ENCODE data around the gene NEURL1. TPM values are rescaled to one million over a fixed set of nuclear protein-coding genes. Genes with fewer than 3 reads are reported as not detected.

NEURL1 gene
- total RNA-seq, 1 donor: 0.27 TPM

DNA sequence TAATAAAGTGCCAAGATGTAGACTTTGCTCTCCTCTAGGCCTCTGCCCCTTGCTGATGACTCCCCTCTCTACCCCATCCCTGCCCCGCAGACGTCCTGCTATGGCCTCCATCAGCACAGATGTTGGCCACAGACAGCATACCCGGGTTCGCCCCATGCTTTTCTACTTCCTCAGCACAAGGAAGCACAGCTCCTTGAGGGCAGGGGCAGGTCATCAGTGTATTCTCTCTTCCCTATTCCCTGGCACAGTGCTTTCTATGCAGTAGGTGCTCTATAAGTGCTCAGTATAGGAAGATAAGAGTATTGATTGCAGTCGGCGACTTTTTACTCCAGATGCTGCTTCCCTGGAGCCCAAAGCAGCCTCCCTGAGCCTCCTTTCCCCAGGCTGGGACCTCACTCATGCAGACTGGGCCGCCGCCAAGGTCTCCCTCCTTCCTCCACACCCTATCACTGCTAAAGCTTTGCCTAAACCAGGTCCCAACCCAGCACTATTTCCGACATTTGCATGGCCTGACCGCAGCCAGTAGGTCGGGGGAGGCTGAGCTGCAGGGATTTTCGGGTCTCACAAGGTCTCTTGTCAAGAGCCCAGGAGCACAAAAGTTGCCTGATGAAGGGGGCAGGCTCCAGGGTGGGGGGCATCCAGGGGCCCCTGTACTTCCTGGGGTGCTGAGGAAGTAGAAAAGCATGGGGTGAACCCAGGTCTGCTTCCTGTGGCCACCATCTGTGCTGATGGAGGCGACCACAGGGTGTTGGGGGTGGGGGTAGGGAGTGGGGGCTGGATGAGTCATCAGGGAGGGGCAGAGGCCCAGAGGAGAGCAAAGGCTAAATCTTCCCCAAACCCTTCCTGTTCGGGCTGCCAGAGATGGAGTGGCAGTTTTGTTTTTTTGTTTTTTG, 22.5 kb upstream of the NEURL1 start:
- H3K4me3 ChIP-seq (ENCODE audit: low read depth, low read length): no peak overlapping the region
- peak; percentile 69 for DNase-seq (ENCODE audit: low read depth)
- TF ChIP-seq CTCF (IDR thresholded peaks at IDR 0.05; ENCODE audit: insufficient read depth, low read length): no peak

DNA sequence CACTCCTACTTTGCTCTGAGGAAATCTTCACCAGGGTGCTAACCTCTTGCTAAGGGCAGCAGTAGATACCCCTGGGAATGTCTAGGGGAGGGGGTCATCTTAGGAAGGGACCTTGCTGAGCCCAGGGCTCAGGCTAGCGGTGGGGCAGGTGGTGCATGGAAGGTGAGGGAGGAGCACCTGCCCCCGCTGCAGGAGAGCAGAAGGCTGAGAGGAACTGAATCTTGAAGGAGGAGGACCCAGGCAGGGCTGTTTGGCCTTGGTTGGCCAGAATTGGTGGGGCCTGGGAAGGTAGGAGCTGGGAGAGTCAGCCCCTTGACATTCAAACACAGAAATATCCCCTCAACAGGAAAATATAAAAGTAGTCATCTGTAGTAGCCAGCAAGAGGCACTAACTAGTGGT, 21.5 kb upstream of the NEURL1 start:
- no peak for TF ChIP-seq CTCF (IDR thresholded peaks at IDR 0.05; ENCODE audit: insufficient read depth, low read length)
- no peak for DNase-seq (ENCODE audit: low read depth)
- H3K4me3 ChIP-seq (ENCODE audit: low read depth, low read length): no peak overlapping the region

DNA sequence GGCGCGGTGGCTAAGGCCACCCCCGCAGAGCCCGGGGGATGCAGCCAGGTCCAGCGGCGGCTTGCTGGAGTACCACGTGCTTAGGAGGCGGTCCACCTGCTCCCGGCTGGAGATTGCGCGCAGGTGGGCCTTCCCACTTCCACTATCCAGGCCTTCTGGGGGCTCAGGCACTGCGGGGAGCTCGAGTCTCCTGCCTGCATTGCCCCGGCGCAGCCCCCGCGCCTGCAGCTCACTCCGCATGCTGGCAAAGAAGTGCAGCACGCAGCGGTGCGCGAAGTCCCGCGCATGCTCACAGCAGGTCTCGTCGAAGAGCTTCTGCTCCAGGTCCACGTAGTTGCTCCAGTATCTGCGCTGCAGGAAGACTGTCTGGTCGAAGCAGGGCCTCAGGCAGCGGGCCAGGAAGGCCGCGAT, 20.2 kb upstream of the NEURL1 start:
- H3K4me3 ChIP-seq (ENCODE audit: low read depth, low read length): no peak overlapping the region
- no peak for TF ChIP-seq CTCF (IDR thresholded peaks at IDR 0.05; ENCODE audit: insufficient read depth, low read length)
- no peak for DNase-seq (ENCODE audit: low read depth)

DNA sequence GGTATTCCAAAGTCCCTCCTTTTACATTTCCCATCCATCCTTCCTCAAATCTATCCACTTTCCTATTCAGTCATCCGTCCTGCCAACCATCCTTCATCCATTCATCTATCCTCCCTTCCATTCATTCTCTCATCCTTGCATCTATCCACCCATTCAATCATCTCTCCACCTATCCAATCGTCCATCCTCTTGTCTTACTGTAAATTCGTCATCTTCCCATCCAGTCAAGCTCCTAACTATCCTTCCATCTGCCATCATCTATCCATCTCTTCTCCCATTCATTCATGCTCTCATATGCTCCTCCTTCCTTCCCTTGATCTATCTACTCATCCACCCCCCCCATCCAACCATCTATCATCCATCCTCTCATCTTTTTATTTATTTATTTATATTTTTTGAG, 19.4 kb upstream of the NEURL1 start:
- DNase-seq (ENCODE audit: low read depth): no peak
- H3K4me3 ChIP-seq (ENCODE audit: low read depth, low read length): no peak overlapping the region
- TF ChIP-seq CTCF (IDR thresholded peaks at IDR 0.05; ENCODE audit: insufficient read depth, low read length): no peak

- DNase-seq (ENCODE audit: low read depth): no peak
- no peak for TF ChIP-seq CTCF (IDR thresholded peaks at IDR 0.05; ENCODE audit: insufficient read depth, low read length)
- H3K4me3 ChIP-seq (ENCODE audit: low read depth, low read length): no peak overlapping the region
These were observed 18.1 kb upstream of the NEURL1 start for GRCh38 chr10:103475437-103475836.

GRCh38 chr10:103476046-103476768, 17.3 kb upstream of the NEURL1 start:
- TF ChIP-seq CTCF (IDR thresholded peaks at IDR 0.05; ENCODE audit: insufficient read depth, low read length): no peak
- H3K4me3 ChIP-seq (ENCODE audit: low read depth, low read length): no peak overlapping the region
- DNase-seq (ENCODE audit: low read depth): no peak

All from fibroblast of the aortic adventitia (primary cell).